ENCODE data around the gene DCUN1D3. TPM values are rescaled to one million over a fixed set of nuclear protein-coding genes. Genes with fewer than 3 reads are reported as not detected.

The DCUN1D3 gene
- total and polyA plus RNA-seq, 2 experiments from 2014 or later: 8.5 to 13.7 TPM

DNA sequence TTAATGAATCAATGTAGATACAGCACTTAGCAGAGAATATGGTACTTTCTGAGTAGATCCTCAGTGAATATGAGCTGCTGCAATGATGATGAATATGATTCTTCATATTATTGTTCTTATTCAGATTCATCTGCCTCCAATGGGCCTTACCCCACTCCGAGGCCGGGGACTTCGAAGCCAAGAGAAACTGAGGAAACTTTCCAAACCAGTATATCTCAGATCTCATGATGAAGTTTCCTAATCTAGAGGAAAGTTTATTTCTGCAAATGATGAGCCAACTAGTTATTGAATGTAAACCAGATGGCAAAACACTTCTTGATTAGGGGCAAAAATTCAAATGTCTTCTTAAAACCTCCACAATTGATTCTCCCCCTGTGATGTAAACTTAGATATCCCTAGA lies 23.7 kb upstream of the DCUN1D3 start:
- no peak for DNase-seq (ENCODE audit: low spot score)
- TF ChIP-seq, protein P1, sequence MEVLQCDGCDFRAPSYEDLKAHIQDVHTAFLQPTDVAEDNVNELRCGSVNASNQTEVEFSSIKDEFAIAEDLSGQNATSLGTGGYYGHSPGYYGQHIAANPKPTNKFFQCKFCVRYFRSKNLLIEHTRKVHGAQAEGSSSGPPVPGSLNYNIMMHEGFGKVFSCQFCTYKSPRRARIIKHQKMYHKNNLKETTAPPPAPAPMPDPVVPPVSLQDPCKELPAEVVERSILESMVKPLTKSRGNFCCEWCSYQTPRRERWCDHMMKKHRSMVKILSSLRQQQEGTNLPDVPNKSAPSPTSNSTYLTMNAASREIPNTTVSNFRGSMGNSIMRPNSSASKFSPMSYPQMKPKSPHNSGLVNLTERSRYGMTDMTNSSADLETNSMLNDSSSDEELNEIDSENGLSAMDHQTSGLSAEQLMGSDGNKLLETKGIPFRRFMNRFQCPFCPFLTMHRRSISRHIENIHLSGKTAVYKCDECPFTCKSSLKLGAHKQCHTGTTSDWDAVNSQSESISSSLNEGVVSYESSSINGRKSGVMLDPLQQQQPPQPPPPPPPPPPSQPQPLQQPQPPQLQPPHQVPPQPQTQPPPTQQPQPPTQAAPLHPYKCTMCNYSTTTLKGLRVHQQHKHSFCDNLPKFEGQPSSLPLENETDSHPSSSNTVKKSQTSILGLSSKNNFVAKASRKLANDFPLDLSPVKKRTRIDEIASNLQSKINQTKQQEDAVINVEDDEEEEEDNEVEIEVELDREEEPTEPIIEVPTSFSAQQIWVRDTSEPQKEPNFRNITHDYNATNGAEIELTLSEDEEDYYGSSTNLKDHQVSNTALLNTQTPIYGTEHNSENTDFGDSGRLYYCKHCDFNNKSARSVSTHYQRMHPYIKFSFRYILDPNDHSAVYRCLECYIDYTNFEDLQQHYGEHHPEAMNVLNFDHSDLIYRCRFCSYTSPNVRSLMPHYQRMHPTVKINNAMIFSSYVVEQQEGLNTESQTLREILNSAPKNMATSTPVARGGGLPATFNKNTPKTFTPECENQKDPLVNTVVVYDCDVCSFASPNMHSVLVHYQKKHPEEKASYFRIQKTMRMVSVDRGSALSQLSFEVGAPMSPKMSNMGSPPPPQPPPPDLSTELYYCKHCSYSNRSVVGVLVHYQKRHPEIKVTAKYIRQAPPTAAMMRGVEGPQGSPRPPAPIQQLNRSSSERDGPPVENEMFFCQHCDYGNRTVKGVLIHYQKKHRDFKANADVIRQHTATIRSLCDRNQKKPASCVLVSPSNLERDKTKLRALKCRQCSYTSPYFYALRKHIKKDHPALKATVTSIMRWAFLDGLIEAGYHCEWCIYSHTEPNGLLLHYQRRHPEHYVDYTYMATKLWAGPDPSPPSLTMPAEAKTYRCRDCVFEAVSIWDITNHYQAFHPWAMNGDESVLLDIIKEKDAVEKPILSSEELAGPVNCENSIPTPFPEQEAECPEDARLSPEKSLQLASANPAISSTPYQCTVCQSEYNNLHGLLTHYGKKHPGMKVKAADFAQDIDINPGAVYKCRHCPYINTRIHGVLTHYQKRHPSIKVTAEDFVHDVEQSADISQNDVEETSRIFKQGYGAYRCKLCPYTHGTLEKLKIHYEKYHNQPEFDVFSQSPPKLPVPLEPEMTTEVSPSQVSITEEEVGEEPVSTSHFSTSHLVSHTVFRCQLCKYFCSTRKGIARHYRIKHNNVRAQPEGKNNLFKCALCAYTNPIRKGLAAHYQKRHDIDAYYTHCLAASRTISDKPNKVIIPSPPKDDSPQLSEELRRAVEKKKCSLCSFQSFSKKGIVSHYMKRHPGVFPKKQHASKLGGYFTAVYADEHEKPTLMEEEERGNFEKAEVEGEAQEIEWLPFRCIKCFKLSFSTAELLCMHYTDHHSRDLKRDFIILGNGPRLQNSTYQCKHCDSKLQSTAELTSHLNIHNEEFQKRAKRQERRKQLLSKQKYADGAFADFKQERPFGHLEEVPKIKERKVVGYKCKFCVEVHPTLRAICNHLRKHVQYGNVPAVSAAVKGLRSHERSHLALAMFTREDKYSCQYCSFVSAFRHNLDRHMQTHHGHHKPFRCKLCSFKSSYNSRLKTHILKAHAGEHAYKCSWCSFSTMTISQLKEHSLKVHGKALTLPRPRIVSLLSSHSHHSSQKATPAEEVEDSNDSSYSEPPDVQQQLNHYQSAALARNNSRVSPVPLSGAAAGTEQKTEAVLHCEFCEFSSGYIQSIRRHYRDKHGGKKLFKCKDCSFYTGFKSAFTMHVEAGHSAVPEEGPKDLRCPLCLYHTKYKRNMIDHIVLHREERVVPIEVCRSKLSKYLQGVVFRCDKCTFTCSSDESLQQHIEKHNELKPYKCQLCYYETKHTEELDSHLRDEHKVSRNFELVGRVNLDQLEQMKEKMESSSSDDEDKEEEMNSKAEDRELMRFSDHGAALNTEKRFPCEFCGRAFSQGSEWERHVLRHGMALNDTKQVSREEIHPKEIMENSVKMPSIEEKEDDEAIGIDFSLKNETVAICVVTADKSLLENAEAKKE (CRISPR knock-in tag; IDR thresholded peaks at IDR 0.05): no peak
- TF ChIP-seq, protein P2, sequence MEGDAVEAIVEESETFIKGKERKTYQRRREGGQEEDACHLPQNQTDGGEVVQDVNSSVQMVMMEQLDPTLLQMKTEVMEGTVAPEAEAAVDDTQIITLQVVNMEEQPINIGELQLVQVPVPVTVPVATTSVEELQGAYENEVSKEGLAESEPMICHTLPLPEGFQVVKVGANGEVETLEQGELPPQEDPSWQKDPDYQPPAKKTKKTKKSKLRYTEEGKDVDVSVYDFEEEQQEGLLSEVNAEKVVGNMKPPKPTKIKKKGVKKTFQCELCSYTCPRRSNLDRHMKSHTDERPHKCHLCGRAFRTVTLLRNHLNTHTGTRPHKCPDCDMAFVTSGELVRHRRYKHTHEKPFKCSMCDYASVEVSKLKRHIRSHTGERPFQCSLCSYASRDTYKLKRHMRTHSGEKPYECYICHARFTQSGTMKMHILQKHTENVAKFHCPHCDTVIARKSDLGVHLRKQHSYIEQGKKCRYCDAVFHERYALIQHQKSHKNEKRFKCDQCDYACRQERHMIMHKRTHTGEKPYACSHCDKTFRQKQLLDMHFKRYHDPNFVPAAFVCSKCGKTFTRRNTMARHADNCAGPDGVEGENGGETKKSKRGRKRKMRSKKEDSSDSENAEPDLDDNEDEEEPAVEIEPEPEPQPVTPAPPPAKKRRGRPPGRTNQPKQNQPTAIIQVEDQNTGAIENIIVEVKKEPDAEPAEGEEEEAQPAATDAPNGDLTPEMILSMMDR (conservative IDR thresholded peaks at IDR 0.05; ENCODE audit: low read depth in 2 of 2): no peak
- TF ChIP-seq, protein P3, sequence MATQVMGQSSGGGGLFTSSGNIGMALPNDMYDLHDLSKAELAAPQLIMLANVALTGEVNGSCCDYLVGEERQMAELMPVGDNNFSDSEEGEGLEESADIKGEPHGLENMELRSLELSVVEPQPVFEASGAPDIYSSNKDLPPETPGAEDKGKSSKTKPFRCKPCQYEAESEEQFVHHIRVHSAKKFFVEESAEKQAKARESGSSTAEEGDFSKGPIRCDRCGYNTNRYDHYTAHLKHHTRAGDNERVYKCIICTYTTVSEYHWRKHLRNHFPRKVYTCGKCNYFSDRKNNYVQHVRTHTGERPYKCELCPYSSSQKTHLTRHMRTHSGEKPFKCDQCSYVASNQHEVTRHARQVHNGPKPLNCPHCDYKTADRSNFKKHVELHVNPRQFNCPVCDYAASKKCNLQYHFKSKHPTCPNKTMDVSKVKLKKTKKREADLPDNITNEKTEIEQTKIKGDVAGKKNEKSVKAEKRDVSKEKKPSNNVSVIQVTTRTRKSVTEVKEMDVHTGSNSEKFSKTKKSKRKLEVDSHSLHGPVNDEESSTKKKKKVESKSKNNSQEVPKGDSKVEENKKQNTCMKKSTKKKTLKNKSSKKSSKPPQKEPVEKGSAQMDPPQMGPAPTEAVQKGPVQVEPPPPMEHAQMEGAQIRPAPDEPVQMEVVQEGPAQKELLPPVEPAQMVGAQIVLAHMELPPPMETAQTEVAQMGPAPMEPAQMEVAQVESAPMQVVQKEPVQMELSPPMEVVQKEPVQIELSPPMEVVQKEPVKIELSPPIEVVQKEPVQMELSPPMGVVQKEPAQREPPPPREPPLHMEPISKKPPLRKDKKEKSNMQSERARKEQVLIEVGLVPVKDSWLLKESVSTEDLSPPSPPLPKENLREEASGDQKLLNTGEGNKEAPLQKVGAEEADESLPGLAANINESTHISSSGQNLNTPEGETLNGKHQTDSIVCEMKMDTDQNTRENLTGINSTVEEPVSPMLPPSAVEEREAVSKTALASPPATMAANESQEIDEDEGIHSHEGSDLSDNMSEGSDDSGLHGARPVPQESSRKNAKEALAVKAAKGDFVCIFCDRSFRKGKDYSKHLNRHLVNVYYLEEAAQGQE (IDR thresholded peaks at IDR 0.05; ENCODE audit: unreplicated experiment): no peak
- TF ChIP-seq JUNB (IDR thresholded peaks at IDR 0.05; ENCODE audit: unreplicated experiment): no peak
- TF ChIP-seq CREB1 (CRISPR knock-in tag; IDR thresholded peaks at IDR 0.05; ENCODE audit: low read depth): no peak
- no peak for TF ChIP-seq NANOG (IDR thresholded peaks at IDR 0.05; ENCODE audit: borderline replicate concordance)
- no peak for TF ChIP-seq STAT1 (IDR thresholded peaks at IDR 0.05; ENCODE audit: unreplicated experiment)
- TF ChIP-seq ZNF331 (CRISPR knock-in tag; IDR thresholded peaks at IDR 0.05; ENCODE audit: low read depth): no peak
- TF ChIP-seq EZH2 (IDR thresholded peaks at IDR 0.05; ENCODE audit: low read depth, unreplicated experiment): no peak
- TF ChIP-seq, protein P4, sequence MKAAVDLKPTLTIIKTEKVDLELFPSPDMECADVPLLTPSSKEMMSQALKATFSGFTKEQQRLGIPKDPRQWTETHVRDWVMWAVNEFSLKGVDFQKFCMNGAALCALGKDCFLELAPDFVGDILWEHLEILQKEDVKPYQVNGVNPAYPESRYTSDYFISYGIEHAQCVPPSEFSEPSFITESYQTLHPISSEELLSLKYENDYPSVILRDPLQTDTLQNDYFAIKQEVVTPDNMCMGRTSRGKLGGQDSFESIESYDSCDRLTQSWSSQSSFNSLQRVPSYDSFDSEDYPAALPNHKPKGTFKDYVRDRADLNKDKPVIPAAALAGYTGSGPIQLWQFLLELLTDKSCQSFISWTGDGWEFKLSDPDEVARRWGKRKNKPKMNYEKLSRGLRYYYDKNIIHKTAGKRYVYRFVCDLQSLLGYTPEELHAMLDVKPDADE (IDR thresholded peaks at IDR 0.05): no peak
- no peak overlapping the region for H3K27ac ChIP-seq (ENCODE audit: low read depth)

More for the DNA sequence above, 23.7 kb upstream of the DCUN1D3 start:
- H4K20me1 ChIP-seq (replicated peaks; ENCODE audit: insufficient read depth): no peaks in the 10 kb centered on the region; the same call in 1 of the 2 replicates
- Mint-ChIP-seq H3K27ac (no peak overlapping the region), H3K27me3 (ENCODE audit: insufficient read depth, low read depth, poor library complexity) (peaks cover 2% of the 10 kb centered on the region), H3K36me3 (ENCODE audit: low read depth) (no peaks in the 10 kb centered on the region; the same call in 2 of the 3 replicates), H3K4me3 (no peak overlapping the region), H3K9me3 (no peaks in the 10 kb centered on the region), H3K4me1 (peaks cover 5% of the 10 kb centered on the region)
- no peaks in the 10 kb centered on the region for H3K36me3 ChIP-seq (ENCODE audit: insufficient read depth)
- H3K9me2 ChIP-seq (ENCODE audit: insufficient read depth): no peaks in the 10 kb centered on the region
- no peak overlapping the region for H3K4me2 ChIP-seq
- no peaks in the 10 kb centered on the region for H3K27me3 ChIP-seq (ENCODE audit: insufficient read depth)
- H3K4me1 ChIP-seq (ENCODE audit: insufficient read depth): peaks cover 3% of the 10 kb centered on the region; the same call in 1 of the 2 replicates
- H3K4me3 ChIP-seq: no peak overlapping the region
- H3F3A ChIP-seq (replicated peaks; ENCODE audit: low read depth): no peaks in the 10 kb centered on the region
- H2AFZ ChIP-seq: no peak overlapping the region
- H3K79me2 ChIP-seq (replicated peaks; ENCODE audit: insufficient read depth): no peaks in the 10 kb centered on the region
- no peak for ATAC-seq
